H1 (cell line): ENCODE measurements around the gene PRRC2C. TPM values are rescaled to one million over a fixed set of nuclear protein-coding genes. Genes with fewer than 3 reads are reported as not detected.

ENCODE experiments used
- CREB1 ChIP-seq: IDR thresholded peaks from 2 replicates; pipeline ENCODE4 v1.6.1; 2012; ENCODE audit warnings: inconsistent platforms
- EP300 ChIP-seq, 2 experiments: IDR thresholded peaks; 1 replicate in 1 of 2; 2 replicates in 1 of 2; pipeline ENCODE4 v1.6.1; 2011 to 2012; ENCODE audit warnings: low read depth in 2 of 2, low read length in 2 of 2, mild to moderate bottlenecking in 2 of 2, borderline replicate concordance in 1 of 2, inconsistent platforms in 1 of 2, moderate library complexity in 1 of 2
- NANOG ChIP-seq: IDR thresholded peaks from 2 replicates; pipeline ENCODE4 v1.6.1; 2011; ENCODE audit warnings: low read length, low read depth, mild to moderate bottlenecking, inconsistent platforms; ENCODE audit not compliant: insufficient read depth, poor library complexity, severe bottlenecking
- RXRA ChIP-seq: IDR thresholded peaks from 2 replicates; pipeline ENCODE4 v1.6.1; 2011; ENCODE audit warnings: low read depth, mild to moderate bottlenecking, low read length, moderate library complexity; ENCODE audit not compliant: insufficient read depth
- TAF7 ChIP-seq: optimal IDR thresholded peaks from 2 replicates; pipeline ENCODE3; 2011; ENCODE audit warnings: low read depth, mild to moderate bottlenecking, inconsistent platforms, low read length, moderate library complexity, borderline replicate concordance
- polyA plus RNA-seq, 7 experiments: library from polyadenylated mRNA; depleted of rRNA in 3 of 7; stranded (reverse) in 5 of 7; unstranded in 2 of 7; fragments of >200 nt in 5 of 7; fragments of 200-250 nt in 2 of 7; gene quantifications; 1 replicate in 5 of 7; 2 replicates in 1 of 7; 4 replicates in 1 of 7; pipeline versions ENCODE4 v1.2.1 to v1.2.3, GENCODE V29; 2011 to 2013; ENCODE audit warnings: missing spikeins in 2 of 7, mixed read lengths in 2 of 7
- total RNA-seq: library from RNA; stranded (reverse); fragmentation: NEBNext Ultra II Directional; extraction: Animal tissue kit (Norgen Biotek cat#: 25700); gene quantifications from 2 replicates; pipeline ENCODE4 v1.2.1, GENCODE V29; 2021
- TF ChIP-seq, protein P1 (sequence below): fragments of 300-600 bp; sonication (generic); IDR thresholded peaks from 2 replicates; pipeline ENCODE4 v1.7.1; 2012; ENCODE audit warnings: low read length, moderate library complexity, mild to moderate bottlenecking, inconsistent platforms; ENCODE audit not compliant: insufficient replicate concordance

PRRC2C gene
- total and polyA plus RNA-seq, 2 of the 8 experiments (the other 6 are each of a cell fraction or from before 2014, with no cell fraction given), result 125 to 264 TPM

DNA sequence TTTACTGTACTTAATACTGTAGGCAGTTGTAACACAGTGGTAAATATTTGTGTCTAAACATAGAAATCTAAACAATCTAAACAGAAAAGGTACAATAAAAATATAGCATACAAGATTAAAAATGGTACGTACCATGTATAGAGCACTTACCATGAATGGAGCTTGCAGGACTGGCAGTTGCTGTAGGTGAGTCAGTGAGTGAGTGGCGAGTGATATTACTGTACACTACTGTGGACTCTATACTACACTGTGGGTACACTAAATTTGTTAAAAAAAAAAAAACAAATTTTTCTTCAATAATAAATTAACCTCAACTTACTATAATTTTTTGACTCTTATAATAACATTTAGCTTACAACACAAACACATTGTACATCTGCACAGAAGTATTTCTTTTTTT lies 97.3 kb downstream of the PRRC2C start (continued):
- TF ChIP-seq, protein P1, sequence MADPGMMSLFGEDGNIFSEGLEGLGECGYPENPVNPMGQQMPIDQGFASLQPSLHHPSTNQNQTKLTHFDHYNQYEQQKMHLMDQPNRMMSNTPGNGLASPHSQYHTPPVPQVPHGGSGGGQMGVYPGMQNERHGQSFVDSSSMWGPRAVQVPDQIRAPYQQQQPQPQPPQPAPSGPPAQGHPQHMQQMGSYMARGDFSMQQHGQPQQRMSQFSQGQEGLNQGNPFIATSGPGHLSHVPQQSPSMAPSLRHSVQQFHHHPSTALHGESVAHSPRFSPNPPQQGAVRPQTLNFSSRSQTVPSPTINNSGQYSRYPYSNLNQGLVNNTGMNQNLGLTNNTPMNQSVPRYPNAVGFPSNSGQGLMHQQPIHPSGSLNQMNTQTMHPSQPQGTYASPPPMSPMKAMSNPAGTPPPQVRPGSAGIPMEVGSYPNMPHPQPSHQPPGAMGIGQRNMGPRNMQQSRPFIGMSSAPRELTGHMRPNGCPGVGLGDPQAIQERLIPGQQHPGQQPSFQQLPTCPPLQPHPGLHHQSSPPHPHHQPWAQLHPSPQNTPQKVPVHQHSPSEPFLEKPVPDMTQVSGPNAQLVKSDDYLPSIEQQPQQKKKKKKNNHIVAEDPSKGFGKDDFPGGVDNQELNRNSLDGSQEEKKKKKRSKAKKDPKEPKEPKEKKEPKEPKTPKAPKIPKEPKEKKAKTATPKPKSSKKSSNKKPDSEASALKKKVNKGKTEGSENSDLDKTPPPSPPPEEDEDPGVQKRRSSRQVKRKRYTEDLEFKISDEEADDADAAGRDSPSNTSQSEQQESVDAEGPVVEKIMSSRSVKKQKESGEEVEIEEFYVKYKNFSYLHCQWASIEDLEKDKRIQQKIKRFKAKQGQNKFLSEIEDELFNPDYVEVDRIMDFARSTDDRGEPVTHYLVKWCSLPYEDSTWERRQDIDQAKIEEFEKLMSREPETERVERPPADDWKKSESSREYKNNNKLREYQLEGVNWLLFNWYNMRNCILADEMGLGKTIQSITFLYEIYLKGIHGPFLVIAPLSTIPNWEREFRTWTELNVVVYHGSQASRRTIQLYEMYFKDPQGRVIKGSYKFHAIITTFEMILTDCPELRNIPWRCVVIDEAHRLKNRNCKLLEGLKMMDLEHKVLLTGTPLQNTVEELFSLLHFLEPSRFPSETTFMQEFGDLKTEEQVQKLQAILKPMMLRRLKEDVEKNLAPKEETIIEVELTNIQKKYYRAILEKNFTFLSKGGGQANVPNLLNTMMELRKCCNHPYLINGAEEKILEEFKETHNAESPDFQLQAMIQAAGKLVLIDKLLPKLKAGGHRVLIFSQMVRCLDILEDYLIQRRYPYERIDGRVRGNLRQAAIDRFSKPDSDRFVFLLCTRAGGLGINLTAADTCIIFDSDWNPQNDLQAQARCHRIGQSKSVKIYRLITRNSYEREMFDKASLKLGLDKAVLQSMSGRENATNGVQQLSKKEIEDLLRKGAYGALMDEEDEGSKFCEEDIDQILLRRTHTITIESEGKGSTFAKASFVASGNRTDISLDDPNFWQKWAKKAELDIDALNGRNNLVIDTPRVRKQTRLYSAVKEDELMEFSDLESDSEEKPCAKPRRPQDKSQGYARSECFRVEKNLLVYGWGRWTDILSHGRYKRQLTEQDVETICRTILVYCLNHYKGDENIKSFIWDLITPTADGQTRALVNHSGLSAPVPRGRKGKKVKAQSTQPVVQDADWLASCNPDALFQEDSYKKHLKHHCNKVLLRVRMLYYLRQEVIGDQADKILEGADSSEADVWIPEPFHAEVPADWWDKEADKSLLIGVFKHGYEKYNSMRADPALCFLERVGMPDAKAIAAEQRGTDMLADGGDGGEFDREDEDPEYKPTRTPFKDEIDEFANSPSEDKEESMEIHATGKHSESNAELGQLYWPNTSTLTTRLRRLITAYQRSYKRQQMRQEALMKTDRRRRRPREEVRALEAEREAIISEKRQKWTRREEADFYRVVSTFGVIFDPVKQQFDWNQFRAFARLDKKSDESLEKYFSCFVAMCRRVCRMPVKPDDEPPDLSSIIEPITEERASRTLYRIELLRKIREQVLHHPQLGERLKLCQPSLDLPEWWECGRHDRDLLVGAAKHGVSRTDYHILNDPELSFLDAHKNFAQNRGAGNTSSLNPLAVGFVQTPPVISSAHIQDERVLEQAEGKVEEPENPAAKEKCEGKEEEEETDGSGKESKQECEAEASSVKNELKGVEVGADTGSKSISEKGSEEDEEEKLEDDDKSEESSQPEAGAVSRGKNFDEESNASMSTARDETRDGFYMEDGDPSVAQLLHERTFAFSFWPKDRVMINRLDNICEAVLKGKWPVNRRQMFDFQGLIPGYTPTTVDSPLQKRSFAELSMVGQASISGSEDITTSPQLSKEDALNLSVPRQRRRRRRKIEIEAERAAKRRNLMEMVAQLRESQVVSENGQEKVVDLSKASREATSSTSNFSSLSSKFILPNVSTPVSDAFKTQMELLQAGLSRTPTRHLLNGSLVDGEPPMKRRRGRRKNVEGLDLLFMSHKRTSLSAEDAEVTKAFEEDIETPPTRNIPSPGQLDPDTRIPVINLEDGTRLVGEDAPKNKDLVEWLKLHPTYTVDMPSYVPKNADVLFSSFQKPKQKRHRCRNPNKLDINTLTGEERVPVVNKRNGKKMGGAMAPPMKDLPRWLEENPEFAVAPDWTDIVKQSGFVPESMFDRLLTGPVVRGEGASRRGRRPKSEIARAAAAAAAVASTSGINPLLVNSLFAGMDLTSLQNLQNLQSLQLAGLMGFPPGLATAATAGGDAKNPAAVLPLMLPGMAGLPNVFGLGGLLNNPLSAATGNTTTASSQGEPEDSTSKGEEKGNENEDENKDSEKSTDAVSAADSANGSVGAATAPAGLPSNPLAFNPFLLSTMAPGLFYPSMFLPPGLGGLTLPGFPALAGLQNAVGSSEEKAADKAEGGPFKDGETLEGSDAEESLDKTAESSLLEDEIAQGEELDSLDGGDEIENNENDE, result no peak
- TF ChIP-seq EP300 (IDR thresholded peaks at IDR 0.05; ENCODE audit: borderline replicate concordance in 1 of 2, low read depth in 2 of 2, low read length in 2 of 2), result no peak
- TF ChIP-seq CREB1, result no peak
- no peak for TF ChIP-seq TAF7
- TF ChIP-seq RXRA, result no peak
- no peak for TF ChIP-seq NANOG
